GM18502 (cell line): Measurements from ENCODE around the gene SKIDA1.
A peak's percentile ranks its signal among the peaks of the same experiment; 100 is the strongest.

Experiments
- ATAC-seq: cut with Tn5 transposase; IDR thresholded peaks from one replicate; pipeline ENCODE4 v1.9.1; 2021; ENCODE audit warnings: mild to moderate bottlenecking; ENCODE audit not compliant: unreplicated experiment, poor library complexity

SKIDA1 gene

GRCh38 chr10:21503542-21503941, 21.9 kb downstream of the SKIDA1 start:
- ATAC-seq: no peak

DNA sequence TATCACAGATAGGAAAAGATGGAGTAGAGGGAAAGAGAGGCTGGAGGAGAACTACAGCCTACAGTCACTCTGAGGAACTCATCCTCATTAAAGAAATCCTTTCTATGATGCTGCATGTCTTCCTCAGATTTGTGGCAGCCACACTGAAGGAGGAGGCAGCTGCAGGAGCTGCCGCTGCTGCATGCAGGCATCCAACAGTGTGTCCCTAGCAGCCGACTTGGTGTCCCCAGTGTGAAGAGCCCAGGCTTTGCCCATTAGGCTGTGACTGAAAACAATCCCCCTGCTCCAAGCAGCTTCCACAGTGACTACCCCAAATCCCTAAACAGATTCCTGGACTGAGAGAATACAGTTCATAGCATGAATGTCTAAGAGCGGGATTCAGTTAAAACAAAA, 23.1 kb downstream of the SKIDA1 start:
- no peak for ATAC-seq

- no peak for ATAC-seq
Measured at GRCh38 chr10:21501731-21502347, 23.6 kb downstream of the SKIDA1 start.

DNA sequence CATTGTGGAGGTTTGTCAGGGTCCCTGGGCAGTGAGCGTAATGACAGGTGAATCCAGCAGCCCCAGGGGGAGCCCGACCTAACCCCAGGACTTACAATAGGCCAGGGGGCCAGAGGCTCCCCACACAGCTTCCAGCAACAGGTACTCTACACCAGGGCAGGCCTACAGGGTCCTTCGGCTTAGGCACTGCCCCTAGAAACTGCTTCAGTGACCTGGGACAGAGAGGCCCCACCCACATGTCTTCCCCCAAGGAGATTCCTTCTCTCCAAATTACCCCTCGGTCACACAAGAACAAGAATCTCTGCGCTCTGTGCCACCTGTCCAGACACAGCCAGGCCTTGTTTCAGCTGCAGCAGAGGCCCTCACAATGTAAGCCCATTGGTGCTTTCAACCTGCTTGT, 24.4 kb downstream of the SKIDA1 start:
- no peak for ATAC-seq

DNA sequence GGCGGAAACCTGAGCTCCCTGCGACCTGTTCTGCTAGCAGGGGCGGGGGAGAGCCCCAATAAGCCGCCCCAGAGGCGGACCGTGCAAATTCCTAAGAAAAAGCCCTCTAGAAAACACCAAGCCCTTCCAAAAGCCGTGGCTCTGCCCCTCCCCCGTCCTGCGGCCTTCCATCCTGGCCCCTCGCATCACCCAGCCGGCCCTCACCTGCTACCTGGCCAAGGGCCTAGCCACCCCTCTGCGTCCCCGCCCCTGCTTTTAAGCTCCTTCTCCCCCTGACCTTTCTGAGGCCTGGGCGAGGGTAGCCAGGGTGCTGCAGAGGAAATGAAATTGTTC, 24.9 kb downstream of the SKIDA1 start:
- ATAC-seq: no peak

- no peak for ATAC-seq
Measured at GRCh38 chr10:21499701-21500577, 25.5 kb downstream of the SKIDA1 start.

DNA sequence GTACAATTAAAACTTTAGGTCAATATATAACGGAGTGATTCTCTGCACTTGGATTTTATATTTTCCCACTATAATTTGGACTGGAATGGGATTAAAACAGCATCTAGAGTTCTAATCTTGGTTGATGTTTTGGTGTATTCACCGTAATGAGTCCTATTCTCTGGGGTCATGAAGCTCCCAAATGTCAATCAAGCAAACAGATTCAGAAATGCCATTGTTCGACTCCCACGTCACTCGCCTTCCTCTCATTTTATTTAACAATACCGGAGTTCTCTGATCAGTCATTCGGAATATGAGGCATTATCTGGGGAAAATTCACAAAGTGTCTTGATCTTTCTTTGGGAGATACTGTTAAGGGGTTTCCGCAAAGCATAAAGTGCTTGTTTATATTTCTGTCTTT, 26.5 kb downstream of the SKIDA1 start:
- ATAC-seq: no peak

- no peak for ATAC-seq
Measured at GRCh38 chr10:21498377-21498776, 27.1 kb downstream of the SKIDA1 start.

DNA sequence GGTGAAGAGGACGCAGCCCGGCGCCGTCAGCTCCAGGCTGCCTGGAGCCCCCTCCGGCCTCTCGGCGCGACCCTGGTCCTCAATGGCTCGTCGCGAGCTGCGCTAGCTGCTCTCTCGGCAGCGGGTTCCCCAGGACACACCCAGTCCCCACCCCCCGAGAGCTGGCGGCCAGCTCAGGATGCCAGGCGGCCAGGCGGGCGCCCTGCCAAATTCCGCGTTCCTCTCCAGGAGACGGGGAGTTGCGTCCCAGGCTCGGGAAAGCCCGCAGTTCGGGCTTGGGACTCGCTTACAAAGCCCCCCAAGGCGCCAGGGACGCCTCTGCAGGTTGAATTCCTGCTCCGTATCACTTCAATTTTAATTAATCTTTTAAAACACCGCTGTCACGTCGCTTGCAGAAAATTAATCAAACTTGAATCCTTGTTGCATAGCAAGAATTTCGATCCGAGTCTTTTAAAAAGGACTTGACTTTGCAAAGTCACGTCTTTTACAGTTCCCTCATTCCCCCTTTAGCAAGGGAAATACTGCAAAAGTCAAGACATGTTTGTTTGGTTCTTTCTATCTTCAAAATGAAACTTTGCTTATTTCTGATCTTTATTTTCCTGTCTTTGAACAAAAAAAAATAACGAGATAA, 28.2 kb downstream of the SKIDA1 start:
- no peak for ATAC-seq

DNA sequence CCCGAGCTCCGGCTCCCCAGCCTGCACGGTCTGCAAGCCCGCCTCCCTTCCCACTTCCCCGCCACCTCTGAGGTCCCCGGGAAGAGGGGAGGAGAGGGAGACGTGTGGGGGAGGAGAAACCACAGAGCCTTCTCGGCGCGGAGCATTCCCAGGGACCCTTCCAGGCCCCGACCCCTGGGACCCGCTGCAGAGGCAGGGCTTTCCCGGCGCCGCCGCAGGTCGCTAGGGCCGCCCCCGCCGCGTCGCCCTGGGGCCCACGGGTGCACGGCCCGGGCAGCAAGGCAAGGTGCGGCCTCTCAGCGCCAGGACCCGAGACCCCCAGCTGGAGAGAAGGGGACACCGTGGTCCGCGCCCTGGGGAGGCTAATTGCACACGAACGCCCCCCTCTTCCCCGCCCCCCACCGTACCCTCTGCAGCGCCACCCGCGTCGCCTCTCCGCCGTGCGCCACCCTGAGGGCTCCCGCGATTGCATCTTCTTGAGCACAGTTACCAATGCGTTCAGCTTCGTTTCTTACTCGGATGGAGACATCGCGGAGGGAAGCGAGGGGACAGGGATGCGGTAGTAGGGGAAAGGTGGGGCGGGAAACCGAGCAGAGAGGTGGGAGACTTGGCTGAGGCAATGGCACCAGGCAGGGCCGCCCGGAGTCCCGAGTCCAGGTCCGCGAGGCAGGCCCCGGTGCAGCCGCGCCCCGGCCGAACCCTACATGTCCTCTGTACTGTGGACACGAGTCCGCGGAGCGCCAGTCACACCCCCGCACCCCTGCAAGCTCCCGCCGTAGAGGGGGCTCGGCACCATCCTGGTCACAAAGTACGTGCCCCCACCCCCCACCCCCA, 28.9 kb downstream of the SKIDA1 start:
- peak; percentile 67 for ATAC-seq

DNA sequence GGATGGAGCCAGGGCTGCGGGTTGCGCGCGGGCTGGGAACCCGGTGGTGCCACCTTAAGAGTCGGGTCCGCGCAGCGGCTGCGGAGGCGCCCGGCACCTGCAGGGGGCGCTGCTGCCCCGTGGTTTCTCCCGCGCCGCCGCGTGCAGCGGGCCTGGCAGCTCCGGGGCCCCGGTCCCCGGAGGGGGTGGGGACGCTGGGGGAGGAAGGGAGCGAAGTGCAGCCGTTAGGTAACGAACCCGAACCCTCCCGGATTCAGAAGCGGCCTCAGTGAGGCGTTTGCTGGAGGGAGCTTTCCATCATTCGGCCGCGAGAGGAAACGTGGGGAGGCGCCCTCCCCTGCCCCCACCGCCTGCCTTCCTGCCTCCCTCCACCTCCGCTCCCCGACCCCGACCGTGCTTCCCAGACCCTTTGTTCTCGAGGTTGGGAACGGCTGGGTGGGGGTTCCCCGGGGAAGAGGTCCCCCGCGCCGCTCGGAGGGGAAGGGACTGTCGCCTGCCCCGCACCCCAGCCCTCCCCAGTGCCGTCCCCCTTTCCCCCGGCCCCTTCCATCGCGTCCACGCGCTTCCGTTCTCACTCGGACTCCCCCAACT, 29.6 kb downstream of the SKIDA1 start:
- peak; percentile 78 for ATAC-seq

DNA sequence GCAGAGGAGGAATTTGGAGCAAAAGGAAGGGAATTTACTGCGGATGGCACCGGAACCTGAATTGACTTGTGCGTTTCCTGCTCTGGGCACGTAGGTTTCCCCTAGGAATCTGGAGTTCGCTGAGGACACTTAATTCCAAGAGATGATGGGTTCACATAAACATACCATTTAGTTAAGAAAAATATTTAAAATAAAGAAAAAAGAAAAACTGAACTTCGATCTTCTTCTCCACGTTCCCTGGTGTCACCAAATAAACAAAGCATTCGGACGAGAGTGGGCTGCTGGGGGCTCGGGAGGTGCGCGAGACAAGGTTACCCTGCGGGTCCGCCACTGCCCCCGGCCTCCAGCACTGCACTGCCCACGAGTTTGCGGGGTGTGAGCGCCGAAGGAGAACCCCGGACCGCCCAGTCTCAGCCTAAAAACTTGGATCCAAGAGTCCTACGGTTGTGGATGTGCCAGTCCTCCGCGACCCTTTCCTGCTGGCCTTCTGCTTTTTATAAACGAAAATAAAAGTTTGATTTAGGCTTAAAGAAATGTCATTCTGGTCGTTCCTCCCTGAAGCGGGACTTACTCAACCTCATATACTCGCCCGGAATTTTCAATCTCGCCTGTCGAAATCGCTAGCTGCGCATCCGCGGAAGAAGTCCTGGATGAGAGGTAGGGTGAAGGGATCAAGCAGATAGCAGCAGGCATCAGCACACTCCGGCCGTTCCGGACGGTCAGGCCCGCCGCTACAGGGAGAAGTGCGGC, 30.3 kb downstream of the SKIDA1 start:
- ATAC-seq: no peak

DNA sequence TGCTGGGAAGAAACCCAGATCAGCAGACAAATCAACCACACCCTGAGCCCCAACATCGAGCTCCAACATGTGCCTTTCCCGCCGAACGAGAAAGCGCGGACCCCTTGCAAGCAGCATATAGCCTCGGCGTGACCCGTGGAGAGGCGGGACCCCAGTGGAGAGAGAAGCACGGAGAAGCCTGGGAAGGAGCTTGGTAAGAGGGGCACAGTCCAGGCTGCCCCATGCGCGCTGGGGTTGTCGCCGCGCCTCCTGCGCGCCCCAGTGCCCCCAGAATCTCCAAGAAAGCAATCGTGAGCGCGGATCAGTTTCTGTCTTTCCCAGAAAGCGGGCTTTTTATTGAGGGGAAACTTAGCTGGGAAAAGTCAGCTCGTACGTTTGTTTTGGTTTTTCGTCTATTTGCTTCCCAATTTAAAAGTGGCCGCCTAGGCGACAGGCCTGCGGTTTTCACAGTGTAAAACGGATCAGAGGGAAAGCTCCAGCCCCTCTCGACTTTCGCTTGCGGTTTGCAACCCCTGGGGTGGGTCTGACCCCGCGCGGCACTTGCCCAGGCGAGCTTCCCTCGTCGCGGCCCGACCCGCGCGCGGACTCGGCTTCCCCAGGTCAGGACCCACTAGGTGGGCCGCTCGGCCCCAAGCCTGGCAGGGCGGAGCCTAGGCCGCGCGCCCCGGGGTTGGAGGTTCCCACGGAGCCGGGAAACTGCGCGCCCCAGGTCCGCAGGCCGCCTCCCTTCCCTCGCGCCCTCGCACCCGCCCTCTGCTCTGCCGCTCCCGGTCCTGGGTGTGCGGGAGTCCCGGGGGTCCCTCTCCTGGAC, 31.1 kb downstream of the SKIDA1 start:
- no peak for ATAC-seq

- ATAC-seq: no peak
Measured at GRCh38 chr10:21493784-21494183, 31.7 kb downstream of the SKIDA1 start.

DNA sequence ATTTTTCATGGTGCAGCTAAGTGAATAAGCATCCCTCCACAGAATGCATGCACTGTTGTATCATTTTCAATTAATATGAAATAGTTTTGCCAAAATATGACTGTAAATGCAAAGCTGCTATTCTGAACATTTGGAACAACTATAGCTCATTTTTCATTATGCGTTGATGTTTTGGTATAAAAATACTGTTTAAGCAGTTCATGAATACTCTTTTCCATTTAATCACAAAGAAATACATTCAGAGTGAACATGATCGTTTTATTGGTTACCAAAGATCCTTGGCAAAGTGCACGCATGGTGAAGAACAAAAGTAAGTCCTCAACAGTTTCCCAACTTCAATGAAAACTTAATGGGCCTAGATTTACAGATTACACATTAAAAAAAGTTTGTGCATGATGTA, 33.1 kb downstream of the SKIDA1 start:
- ATAC-seq: no peak

GRCh38 chr10:21490711-21491105, 34.8 kb downstream of the SKIDA1 start:
- ATAC-seq: no peak

DNA sequence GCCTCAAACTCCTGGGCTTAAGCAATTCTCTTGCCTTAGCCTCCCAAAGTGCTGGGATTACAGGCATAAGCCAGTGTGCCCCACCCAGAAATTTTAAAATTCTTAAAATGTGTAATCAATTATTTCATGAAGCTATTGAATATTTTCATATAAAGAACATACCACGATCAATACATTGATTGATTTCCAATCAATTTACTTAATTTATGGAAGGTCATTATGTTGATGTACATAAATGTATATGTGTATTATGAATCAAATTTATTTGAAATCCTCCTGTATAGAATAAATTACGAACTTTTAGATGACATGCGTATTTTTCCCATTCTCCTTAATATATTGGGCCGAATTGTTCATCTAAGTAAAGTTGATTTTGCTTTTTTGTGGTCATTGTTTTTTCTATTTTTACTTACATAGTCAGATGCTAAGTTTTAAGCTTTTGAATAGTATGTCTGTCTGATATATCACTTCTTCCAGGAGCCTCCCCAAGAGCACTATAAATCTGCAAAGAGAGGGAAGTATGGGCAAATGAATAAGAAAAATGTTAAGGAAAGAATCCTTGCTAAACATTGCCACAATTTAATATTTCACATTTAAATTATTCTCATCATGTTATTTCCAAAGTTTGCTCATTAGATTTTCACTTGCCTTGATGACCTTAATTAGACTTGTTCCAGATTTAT, 35.3 kb downstream of the SKIDA1 start:
- no peak for ATAC-seq

- ATAC-seq: no peak
Measured at GRCh38 chr10:21488957-21489446, 36.5 kb downstream of the SKIDA1 start.
